Measurements from ENCODE around the gene MAP3K4. TPM values are rescaled to one million over a fixed set of nuclear protein-coding genes. Genes with fewer than 3 reads are reported as not detected.

Gene MAP3K4
- total RNA-seq, 4 donors from 2014 or later = 22.8 to 33.8 (median 30.4) TPM

DNA sequence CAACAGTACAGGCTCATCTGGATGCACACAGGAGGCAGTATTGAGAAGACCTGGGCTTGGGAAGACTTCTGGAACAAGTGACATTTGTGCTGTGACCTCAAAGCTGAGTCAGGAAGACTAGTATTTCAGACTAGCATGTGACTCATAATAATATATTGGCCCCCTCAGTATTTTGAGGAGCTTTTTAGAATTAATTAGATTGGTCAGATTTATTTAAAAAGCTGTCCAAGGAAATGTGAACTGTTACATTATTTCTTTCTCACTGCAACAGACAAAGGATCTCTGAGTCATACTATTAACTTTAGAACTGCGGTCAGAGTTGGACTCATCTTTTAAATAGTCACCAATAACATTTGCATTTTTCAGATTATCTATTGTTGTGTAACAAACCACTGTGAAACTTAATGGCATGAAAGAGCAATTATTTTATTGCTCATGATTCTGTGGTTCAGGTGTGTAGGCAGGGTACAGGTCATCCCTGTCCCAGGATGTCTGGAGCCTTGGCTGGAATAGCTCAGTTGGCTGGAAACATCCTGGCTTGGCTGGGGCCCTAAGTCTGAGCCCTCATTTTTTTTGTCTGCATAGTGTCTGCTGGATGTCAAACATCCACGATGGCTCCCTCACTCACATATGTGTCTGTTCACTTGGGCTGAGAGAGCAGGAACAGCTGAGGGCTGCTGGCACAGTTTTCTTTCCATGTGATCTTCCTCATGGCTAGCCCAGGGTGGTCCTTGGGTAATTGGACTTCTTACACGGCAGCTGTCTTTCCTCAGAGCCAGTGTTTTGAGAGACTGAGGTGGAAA, 46.9 kb downstream of the MAP3K4 start:
- TF ChIP-seq POLR2A (IDR thresholded peaks at IDR 0.05) = no peak
- TF ChIP-seq, protein P1, sequence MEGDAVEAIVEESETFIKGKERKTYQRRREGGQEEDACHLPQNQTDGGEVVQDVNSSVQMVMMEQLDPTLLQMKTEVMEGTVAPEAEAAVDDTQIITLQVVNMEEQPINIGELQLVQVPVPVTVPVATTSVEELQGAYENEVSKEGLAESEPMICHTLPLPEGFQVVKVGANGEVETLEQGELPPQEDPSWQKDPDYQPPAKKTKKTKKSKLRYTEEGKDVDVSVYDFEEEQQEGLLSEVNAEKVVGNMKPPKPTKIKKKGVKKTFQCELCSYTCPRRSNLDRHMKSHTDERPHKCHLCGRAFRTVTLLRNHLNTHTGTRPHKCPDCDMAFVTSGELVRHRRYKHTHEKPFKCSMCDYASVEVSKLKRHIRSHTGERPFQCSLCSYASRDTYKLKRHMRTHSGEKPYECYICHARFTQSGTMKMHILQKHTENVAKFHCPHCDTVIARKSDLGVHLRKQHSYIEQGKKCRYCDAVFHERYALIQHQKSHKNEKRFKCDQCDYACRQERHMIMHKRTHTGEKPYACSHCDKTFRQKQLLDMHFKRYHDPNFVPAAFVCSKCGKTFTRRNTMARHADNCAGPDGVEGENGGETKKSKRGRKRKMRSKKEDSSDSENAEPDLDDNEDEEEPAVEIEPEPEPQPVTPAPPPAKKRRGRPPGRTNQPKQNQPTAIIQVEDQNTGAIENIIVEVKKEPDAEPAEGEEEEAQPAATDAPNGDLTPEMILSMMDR (IDR thresholded peaks at IDR 0.05) = no peak
- no peak for DNase-seq (ENCODE audit: low spot score in 2 of 2)
- H3K4me3 ChIP-seq (ENCODE audit: low read depth, poor library complexity, severe bottlenecking) = no peak overlapping the region
- intact Hi-C loops (cut with DNase I; ENCODE audit: low total_unique reads) = no loop called here
- WGBS, 2 donors = 44 to 67% methylated on average over 3 of the region's 3 CpGs

DNA sequence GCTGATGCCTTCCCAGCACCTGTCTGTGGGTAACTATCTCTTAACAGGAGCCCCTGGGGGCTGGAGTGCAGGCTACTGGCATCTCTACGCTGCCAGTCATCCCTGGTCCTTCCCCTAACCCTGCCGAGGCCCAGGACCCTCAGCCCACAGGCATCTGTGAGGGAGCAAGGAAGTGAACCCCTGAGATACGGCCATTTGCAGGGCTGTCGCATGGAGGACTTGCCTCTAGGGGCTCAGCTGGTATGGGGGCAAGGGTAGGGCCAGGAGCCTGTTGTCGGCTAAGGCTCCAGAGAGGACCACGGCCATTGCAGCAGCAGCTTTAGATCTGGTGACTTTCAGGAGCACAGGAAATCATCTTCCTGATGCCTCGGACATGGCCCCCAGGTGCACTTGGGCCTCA, 49.7 kb downstream of the MAP3K4 start:
- TF ChIP-seq, protein P1 (IDR thresholded peaks at IDR 0.05) = no peak
- TF ChIP-seq POLR2A (IDR thresholded peaks at IDR 0.05) = no peak
- intact Hi-C loops (cut with DNase I; ENCODE audit: low total_unique reads) = loop anchor here (5.0 kb wide), 1 partner anchor 159 kb away; no protein-coding TSS in a partner anchor
- WGBS, 2 donors = 92 to 94% methylated on average over 7 of the region's 7 CpGs
- no peak for DNase-seq (ENCODE audit: low spot score in 2 of 2)
- no peak overlapping the region for H3K4me3 ChIP-seq (ENCODE audit: low read depth, poor library complexity, severe bottlenecking)

DNA sequence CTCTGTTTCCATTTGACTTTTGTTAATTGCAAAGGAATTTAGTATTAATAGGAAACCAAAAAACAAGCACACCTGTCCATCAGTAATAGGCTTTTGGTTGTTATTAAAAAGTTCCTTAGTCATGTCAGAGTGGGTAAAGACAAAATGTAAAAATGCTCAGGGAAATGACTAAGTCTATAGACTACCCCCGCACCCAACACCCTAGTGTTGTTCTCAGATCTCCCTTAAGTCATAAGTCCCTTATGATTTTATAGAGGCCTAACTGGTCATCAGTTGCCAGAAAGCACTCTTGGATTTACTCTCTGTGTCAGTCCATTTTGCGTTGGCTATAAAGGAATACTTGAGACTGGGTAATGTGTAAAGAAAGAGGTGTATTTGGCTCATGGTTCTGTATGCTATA, 52.8 kb downstream of the MAP3K4 start:
- no peak overlapping the region for H3K4me3 ChIP-seq (ENCODE audit: low read depth, poor library complexity, severe bottlenecking)
- TF ChIP-seq POLR2A (IDR thresholded peaks at IDR 0.05) = no peak
- TF ChIP-seq, protein P1 (IDR thresholded peaks at IDR 0.05) = no peak
- no peak for DNase-seq (ENCODE audit: low spot score in 2 of 2)
- WGBS, 2 donors = 93 to 100% methylated on average over 2 of the region's 2 CpGs
- intact Hi-C loops (cut with DNase I; ENCODE audit: low total_unique reads) = loop anchor here (5.0 kb wide), 1 partner anchor 162 kb away; no protein-coding TSS in a partner anchor

DNA sequence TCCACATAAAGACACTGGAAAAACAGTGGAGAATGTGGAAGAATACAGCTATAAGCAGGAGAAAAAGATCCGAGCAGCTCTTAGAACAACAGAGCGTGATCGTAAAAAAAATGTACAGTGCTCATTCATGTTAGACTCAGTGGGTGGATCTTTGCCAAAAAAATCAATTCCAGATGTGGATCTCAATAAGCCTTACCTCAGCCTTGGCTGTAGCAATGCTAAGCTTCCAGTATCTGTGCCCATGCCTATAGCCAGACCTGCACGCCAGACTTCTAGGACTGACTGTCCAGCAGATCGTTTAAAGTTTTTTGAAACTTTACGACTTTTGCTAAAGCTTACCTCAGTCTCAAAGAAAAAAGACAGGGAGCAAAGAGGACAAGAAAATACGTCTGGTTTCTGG, 57.1 kb downstream of the MAP3K4 start:
- TF ChIP-seq, protein P1 (IDR thresholded peaks at IDR 0.05) = no peak
- TF ChIP-seq POLR2A (IDR thresholded peaks at IDR 0.05) = no peak
- intact Hi-C loops (cut with DNase I; ENCODE audit: low total_unique reads) = no loop called here
- no peak for DNase-seq (ENCODE audit: low spot score in 2 of 2)
- 50 to 62% methylated on average over 7 of the region's 7 CpGs for WGBS, 2 donors
- H3K4me3 ChIP-seq (ENCODE audit: low read depth, poor library complexity, severe bottlenecking) = no peak overlapping the region

DNA sequence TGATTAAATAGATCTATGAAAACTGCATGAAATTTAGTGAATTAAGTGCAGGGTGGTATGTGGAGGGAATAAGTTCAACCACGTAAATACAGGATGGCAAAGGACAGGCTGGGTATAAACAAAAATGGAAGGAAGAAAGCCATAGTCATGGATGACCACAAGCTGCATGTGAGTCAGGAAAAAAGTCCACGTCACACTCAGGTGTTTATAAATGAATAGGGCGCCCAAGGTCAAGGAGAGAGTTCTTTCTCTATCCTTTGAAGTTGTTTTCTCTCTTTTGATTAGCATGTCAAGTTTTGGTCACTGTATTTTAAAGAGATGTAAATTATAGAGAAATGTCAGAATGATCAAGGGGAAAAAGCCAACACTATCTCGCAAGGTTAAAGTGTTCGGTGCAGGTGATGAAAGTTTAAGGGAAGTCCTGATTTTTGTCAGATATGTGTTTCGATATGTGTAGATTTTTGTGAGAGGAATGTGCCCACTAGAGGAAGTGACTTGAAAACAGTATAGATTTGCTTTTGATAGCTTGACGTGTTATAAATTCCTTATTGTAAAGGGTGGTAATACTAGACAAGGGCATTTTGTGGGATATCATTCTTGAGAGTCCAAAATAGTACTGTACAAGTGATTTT, 58.7 kb downstream of the MAP3K4 start:
- 89 to 92% methylated on average over 7 of the region's 7 CpGs for WGBS, 2 donors
- no peak for TF ChIP-seq POLR2A (IDR thresholded peaks at IDR 0.05)
- intact Hi-C loops (cut with DNase I; ENCODE audit: low total_unique reads) = no loop called here
- no peak for DNase-seq (ENCODE audit: low spot score in 2 of 2)
- no peak overlapping the region for H3K4me3 ChIP-seq (ENCODE audit: low read depth, poor library complexity, severe bottlenecking)

DNA sequence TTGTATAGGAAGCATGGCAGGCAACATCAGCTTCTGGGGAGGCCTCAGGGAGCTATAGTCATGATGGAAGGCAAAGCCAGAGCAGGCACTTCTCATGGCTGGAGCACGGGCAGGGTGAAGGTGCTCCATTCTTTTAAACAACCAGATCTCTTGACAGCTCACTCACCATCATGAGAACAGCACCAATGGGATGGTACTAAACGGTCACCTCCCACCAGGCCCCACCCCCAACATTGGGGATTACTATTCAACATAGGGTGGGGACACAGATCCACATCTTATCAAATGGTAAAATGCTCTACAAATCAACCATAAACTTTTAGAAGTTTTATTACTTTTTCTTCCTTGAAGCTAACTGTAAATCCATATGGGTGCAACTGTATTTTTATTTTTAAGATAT, 61.5 kb downstream of the MAP3K4 start:
- WGBS, 2 donors = 84 to 85% methylated on average over 2 of the region's 2 CpGs
- no peak overlapping the region for H3K4me3 ChIP-seq (ENCODE audit: low read depth, poor library complexity, severe bottlenecking)
- TF ChIP-seq, protein P1 (IDR thresholded peaks at IDR 0.05) = no peak
- TF ChIP-seq POLR2A (IDR thresholded peaks at IDR 0.05) = no peak
- intact Hi-C loops (cut with DNase I; ENCODE audit: low total_unique reads) = no loop called here
- DNase-seq (ENCODE audit: low spot score in 2 of 2) = no peak

Measured in lower leg skin (tissue), 4 donors.